Activated naive CD8-positive, alpha-beta T cell (primary cell): ENCODE results near the gene NANOS2.
"Not testable (repeated sequence)": the region's sequence is repeated elsewhere in the genome, so short reads cannot be mapped to it uniquely, and the experiment has no call there.

Experiments used
- H3K27ac Mint-ChIP-seq: one replicate; pipeline ENCODE4 v1.8.0; 2021; ENCODE audit warnings: mixed read lengths
- H3K27me3 Mint-ChIP-seq: one replicate; pipeline ENCODE4 v1.8.0; 2021; ENCODE audit warnings: mixed read lengths
- H3K36me3 Mint-ChIP-seq: one replicate; pipeline ENCODE4 v1.8.0; 2021; ENCODE audit warnings: mixed read lengths
- H3K4me1 Mint-ChIP-seq: one replicate; pipeline ENCODE4 v1.8.0; 2021; ENCODE audit warnings: low read depth, mixed read lengths
- H3K4me3 Mint-ChIP-seq: one replicate; pipeline ENCODE4 v1.8.0; 2021; ENCODE audit warnings: mild to moderate bottlenecking, mixed read lengths
- H3K9me3 Mint-ChIP-seq: one replicate; pipeline ENCODE4 v1.8.0; 2021; ENCODE audit warnings: low read depth, mixed read lengths

Gene NANOS2

DNA sequence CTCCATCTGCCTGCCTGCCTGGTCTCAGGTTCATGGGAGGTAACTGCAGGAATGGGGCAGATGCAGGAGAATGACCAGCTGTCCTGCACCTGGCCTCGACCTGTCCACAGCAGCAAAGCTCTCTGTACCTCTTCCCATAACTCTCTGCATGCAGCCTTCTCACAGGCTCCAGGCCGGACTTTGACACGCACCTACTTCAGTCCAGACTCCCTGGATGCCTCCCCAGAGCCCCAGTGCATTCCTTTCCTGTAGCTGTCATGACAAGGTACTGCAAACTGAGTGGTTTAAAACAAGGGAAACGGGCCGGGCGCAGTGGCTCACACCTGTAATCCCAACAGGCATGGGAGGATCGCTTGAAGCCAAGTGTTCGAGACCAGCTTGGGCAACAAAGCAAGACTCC is 3.3 kb downstream of the NANOS2 start:
- Mint-ChIP-seq H3K27ac (no peak overlapping the region), H3K4me1 (no peaks in the 10 kb centered on the region), H3K4me3 (no peak overlapping the region), H3K36me3 (no peaks in the 10 kb centered on the region), H3K27me3 (peaks cover 5% of the 10 kb centered on the region), H3K9me3 (no peaks in the 10 kb centered on the region)

DNA sequence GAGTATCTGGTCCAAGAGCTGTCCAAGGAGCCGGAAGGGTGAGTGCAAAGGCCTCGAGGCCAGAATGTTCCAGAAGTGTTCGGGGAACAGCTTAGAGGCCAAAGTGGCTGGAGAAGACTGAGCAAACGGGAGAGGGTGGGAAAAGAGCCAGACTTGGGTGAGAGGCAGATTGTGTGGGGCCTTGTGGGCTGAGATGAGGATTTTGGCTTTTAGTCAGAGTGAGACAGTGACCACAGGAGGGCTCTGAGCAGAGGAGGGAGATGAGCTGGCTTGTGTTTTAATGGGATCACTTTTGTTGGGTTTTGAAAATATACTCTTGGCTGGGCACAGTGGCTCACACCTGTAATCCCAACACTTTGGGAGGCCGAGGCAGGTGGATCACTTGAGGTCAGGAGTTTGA is 5.6 kb downstream of the NANOS2 start:
- no peaks in the 10 kb centered on the region for H3K4me1 Mint-ChIP-seq
- H3K9me3 Mint-ChIP-seq = no peaks in the 10 kb centered on the region
- peaks cover 4% of the 10 kb centered on the region for H3K27me3 Mint-ChIP-seq
- H3K4me3 Mint-ChIP-seq = no peak overlapping the region
- H3K27ac Mint-ChIP-seq = no peak overlapping the region
- no peaks in the 10 kb centered on the region for H3K36me3 Mint-ChIP-seq

DNA sequence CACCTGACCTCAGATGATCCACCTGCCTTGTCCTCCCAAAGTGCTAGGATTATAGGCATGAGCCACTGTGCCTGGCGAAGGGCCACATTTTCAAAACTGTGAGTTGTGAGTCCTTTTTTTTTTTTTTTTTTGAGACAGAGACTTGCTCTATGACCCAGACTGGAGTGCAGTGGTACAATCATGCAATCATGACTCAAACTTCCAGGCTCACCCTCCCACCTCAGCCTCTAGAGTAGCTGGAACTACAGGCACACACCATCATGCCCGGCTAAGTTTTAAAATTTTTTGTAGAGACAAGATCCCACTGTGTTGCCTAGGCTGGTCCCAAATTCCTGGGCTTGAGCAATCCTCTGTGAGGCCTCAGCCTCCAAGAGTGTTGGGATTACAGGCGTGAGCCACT is 8.4 kb downstream of the NANOS2 start:
- Mint-ChIP-seq H3K27me3 (peaks cover 2% of the 10 kb centered on the region), H3K4me1 (peaks cover 7% of the 10 kb centered on the region), H3K27ac (peak overlapping the region; percentile 1), H3K9me3 (no peaks in the 10 kb centered on the region), H3K36me3 (no peaks in the 10 kb centered on the region), H3K4me3 (no peak overlapping the region)

DNA sequence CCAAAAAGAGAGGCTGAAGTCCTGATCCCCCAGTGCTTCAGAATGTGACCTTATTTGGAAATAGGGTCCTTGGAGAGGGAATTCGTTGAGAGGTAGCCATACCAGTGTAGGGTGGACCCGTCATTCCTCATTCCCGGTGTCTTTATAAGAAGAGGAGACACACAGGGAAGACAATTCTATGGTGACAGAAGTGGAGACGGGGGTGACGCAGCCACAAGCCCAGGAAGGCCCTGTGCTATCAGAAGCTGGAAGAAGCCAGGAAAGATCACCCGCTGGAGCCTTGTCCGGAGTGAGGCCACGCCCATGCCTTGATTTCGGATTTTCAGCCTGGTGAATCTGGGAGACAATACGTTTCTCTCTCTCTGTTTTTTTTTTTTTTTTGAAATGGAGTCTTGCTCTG is 9.6 kb downstream of the NANOS2 start:
- Mint-ChIP-seq H3K36me3 (peaks cover 4% of the 10 kb centered on the region), H3K27ac (no peak overlapping the region), H3K4me3 (no peak overlapping the region), H3K27me3 (peaks cover under 1% of the 10 kb centered on the region), H3K4me1 (peaks cover 15% of the 10 kb centered on the region), H3K9me3 (no peaks in the 10 kb centered on the region)

DNA sequence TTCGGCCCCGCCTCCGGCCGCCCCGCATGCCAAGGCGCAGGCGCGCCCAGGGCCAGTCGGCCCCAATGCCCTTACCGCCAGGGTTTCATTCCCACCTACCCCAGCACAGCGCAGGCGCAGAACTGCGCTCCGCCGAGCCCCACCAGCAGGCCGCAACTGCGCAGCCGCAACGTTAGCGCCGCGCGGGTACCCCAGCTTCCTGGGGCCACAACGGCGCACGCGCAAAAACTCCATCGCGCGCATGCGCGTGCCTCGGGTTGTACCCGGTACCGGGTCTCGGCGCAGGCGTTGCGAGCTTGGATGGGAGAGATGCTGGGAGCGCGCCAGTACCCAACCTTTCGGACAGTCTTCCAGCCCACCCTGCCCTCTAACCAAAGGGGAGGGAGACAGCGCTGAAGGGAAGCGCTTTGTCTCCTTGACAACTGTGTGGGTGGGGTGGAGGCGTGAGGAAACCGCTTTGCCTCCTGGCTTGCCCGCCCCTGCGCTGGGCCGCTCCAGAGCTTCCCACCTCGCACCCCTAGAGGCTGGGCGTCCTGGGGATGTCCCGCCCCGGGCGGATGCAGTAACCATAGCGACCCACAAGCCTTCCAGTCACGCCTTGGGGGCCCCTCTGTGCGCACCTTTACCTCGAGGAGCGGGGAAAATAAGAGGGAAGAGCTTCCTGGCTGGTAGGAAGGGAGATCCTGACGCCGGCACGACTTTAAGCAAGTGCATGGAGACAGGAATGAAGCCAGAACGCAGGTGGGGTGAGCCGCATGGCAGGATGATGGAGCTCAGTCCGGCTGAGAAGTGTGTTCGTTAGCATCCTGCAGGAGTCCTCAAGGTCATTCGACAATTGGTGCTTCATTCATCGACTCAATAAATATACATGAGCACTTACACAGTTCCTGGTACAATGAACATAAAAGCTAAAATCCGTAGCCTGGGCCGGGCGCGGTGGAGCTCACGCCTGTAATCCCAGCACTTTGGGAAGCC is 11.6 kb downstream of the NANOS2 start:
- Mint-ChIP-seq H3K4me1 (peaks cover 16% of the 10 kb centered on the region), H3K4me3 (peak overlapping the region; percentile 93), H3K27ac (peak overlapping the region; percentile 76), H3K9me3 (no peaks in the 10 kb centered on the region), H3K36me3 (peaks cover 8% of the 10 kb centered on the region), H3K27me3 (no peaks in the 10 kb centered on the region)

DNA sequence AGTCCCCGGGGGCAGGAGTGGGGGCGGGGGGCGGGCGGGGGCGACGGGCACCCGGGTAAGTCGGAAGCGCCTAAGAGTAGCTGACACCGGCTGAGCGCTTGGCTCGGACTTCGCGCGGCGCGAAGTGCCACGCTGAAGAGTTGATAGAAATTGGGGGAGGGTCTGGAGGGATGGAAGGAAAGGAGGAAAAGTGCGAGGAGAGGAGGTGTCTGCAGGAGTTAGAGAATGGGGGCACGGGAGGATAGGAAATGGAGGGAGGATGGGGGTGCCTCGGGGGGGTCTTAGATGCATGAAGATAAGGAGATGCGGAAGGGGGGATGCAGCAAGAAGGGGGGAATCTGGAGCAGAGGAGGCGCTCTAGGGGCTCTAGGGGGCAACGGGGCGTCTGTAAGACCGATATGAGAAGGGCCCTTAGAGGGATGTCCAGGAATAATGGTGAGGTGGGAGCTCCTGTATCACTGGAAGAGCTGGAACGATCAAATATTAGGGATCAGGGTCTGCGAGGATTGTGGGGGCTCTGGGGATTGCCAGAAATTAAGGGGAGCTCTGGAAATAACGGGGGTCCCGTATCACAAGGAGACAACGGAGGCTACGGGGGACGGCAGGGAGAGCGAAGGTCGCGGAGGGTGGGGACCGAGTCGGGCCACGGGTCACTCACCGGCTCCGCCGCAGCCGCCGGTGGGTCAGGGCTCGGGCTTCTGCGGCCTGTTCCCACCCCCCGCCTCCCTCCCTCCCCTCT is 12.5 kb downstream of the NANOS2 start, which contains the start of gene MYPOP:
MYPOP (minus strand) TSS at position 702 of the 739 bp plus-strand sequence. CDS start 840 bp downstream, outside the sequence.
- peaks cover 8% of the 10 kb centered on the region for H3K36me3 Mint-ChIP-seq
- H3K27ac Mint-ChIP-seq = peak within 1 kb of the TSS; percentile 76
- peaks cover 16% of the 10 kb centered on the region for H3K4me1 Mint-ChIP-seq
- no peaks in the 10 kb centered on the region for H3K9me3 Mint-ChIP-seq
- peak within 1 kb of the TSS; percentile 93 for H3K4me3 Mint-ChIP-seq
- H3K27me3 Mint-ChIP-seq = no peaks in the 10 kb centered on the region

DNA sequence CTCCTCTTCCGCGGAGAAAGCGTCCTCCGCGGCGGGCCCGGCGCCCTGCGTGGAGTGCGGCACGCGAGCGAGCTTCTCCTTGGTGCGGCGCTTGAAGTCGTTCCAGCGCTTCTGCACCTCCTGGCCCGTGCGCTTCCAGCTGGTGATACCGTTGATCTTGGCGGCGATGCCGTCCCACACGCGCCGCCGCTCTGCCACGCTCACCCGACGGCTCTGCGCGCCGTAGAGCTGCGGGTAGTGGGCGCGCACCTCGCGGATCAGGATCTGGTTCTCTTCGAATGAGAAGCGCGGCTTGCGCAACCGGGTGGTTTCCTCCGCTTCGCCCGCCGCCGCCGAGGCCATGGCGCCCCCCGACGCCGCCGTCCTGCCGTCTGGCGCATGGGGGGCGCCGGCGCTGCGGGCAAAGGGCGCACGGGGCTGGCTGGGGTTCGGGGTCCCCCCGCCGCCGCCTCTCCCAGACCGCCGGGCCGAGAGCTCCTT is 13.1 kb downstream of the NANOS2 start:
- H3K9me3 Mint-ChIP-seq = no peaks in the 10 kb centered on the region
- peaks cover 8% of the 10 kb centered on the region for H3K36me3 Mint-ChIP-seq
- no peaks in the 10 kb centered on the region for H3K27me3 Mint-ChIP-seq
- peak overlapping the region; percentile 49 for H3K4me3 Mint-ChIP-seq
- peaks cover 16% of the 10 kb centered on the region for H3K4me1 Mint-ChIP-seq
- H3K27ac Mint-ChIP-seq = no peak overlapping the region

DNA sequence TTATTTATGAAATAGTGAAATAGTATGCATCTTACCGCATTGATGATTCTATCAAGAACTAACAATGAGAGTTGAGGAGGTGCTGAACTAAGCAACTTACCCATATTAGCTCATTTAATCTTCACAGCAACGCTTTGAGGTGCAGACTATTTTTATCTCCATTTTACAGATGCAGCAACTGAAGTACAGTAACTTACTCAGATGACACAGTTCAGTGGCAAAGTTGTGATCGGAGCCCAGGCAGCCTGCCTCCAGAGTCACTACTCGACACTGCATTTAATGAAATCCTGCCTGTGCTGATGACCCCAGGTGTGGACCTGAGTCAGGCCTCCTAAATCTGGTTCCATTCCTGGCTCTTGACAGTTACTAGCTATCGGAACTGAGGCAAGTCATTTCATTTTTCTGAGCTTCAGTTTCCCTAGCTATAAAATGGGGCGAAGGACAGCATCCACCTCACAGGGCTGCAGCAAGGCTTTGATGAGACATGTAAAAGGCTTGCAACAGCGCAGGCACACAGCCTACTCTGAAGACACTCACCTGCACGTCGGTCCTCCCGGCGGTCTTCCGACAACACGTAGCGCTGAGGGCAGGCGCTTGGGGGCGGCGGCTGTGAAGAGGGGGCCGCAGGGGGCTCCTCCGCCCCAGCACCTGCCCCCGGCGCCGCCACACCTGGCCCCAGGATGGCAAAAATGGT is 13.7 kb downstream of the NANOS2 start:
- Mint-ChIP-seq H3K4me3 (peak overlapping the region; percentile 59), H3K27ac (no peak overlapping the region), H3K4me1 (peaks cover 16% of the 10 kb centered on the region), H3K9me3 (no peaks in the 10 kb centered on the region), H3K27me3 (no peaks in the 10 kb centered on the region), H3K36me3 (peaks cover 8% of the 10 kb centered on the region)

DNA sequence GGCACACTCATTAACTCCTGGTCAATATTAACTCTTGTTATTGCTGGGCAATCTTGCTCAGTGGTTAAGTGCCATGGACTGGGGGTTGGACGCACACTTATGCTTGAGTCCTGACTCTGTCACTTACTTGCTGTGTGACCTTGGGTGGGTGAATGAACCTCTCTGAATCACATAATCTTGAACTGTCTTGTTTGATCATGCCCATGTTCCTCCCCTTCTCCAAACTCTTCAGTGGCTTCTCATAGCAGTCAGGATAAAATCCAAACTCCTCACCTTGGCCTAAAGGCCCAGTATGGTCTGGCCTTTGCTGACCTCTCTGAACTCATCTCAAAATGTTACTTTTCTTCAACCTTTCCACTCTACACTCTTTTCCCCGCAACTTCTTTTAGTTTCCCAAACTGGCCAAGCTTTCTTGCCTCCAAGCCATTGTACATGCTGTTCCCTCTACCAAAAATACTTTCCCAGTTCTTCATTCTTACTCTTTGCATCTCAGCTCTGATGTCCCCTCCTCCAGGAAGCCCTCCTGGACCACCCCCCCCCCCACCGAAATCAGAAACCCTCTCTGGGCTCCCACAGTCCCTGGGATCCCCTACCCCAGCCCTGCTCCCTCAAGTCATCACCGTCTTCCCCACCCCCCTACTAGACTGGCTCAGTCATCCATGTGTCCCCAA is 14.5 kb downstream of the NANOS2 start:
- Mint-ChIP-seq H3K27me3 (no peaks in the 10 kb centered on the region), H3K36me3 (peaks cover 8% of the 10 kb centered on the region), H3K9me3 (no peaks in the 10 kb centered on the region), H3K4me3 (peak overlapping the region; percentile 59), H3K4me1 (peaks cover 18% of the 10 kb centered on the region), H3K27ac (no peak overlapping the region)

DNA sequence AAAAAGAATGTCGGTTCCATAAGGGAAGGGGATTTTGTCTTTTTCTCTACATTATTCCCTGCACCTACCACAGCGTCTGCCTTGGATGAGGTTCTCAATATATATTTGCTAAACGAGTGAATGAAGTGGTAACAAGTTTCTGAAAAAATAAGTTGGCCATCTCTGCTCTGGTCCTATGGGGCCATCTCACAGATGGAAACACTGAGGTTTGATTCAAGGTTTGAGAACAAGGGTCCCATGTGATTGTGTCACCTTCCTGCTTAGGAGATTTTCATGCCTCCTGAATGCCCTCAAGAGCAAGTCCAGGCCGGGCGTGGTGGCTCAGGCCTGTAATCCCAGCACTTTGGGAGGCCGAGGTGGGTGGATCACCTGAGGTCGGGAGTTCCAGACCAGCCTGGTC is 15.3 kb downstream of the NANOS2 start:
- Mint-ChIP-seq H3K9me3 (no peaks in the 10 kb centered on the region), H3K4me1 (peaks cover 18% of the 10 kb centered on the region), H3K4me3 (no peak overlapping the region), H3K36me3 (peaks cover 8% of the 10 kb centered on the region), H3K27ac (no peak overlapping the region), H3K27me3 (no peaks in the 10 kb centered on the region)

DNA sequence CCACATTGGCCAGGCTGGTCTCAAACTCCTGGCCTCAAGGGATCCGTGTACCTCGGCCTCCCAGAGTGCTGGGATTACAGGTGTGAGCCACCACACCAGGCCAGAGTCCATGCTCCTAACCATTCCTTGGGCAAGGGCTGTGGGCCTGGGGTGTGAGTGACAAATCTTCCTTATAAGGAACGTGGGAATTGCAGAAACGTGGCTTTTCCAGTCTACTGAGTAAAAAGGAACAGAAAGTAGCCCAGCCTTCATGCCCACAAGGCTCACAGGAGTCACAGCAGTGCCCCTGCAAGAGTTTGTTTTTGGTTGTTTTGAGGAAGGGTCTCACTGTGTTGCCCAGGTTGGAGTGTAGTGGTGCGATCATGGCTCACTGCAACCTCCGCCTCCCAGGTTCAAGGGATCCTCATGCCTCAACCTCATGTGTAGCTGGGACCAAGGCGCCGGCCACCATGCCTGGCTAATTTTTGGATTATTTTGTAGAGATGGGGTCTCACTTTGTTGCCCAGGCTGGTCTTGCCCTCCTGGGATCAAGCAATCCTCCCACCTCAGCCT is 17.2 kb downstream of the NANOS2 start:
- Mint-ChIP-seq H3K36me3 (peaks cover 8% of the 10 kb centered on the region), H3K27me3 (no peaks in the 10 kb centered on the region), H3K27ac (no peak overlapping the region), H3K4me3 (no peak overlapping the region), H3K4me1 (peaks cover 14% of the 10 kb centered on the region), H3K9me3 (no peaks in the 10 kb centered on the region)

DNA sequence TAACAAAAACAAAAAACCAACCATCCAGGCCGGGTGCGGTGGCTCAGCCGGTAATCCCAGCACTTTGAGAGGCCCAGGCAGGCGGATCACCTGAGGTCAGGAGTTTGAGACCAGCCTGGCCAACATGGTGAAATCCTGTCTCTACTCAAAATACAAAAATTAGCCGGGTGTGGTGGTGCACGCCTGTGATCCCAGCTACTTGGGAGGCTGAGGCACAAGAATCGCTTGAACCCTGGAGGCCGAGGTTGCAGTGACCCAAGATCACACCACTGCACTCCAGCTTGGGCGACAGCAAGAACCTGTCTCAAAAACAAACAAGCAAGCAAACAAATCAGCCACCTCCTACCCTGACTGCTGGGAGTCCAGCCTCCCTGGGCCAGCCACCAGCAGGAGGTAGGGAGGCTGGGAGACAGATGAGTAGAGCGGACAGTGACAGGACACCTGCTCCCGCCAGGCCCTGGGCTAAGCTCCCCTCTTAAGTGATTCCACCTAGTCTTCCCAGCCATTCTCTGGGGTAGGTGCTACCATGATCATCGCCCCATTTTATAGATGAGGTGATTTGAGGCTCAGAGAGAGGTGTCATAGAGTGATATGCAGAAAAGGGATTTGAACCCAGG is 18.5 kb downstream of the NANOS2 start:
- H3K36me3 Mint-ChIP-seq, H3K27ac Mint-ChIP-seq, H3K27me3 Mint-ChIP-seq, H3K9me3 Mint-ChIP-seq, H3K4me3 Mint-ChIP-seq: not testable (repeated sequence)
- H3K4me1 Mint-ChIP-seq = peaks cover 11% of the 10 kb centered on the region

DNA sequence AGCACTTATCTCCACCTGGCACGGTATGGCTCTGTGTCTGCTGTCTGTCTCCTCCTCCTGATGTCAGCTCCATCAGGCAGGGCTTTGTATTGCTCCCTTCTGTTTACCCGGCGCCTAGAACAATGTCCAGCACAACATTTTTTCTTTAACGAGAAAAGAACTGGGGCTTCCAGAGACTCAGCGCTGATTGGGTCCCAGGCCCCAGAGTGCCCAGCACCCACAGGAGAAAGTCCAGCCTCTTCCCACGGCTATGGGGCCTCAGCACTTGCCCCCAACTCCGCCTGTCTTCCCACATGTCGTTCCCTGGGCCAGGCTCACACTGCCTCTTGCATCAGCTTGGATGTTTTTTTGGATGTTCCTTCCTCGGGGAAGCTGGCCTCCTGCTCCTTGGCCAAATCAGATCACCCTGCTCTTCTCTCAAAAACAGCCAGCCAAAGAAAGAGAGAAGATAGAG is 19.0 kb downstream of the NANOS2 start:
- H3K9me3 Mint-ChIP-seq = no peaks in the 10 kb centered on the region
- H3K4me1 Mint-ChIP-seq = peaks cover 6% of the 10 kb centered on the region
- no peak overlapping the region for H3K27ac Mint-ChIP-seq
- H3K27me3 Mint-ChIP-seq = no peaks in the 10 kb centered on the region
- H3K36me3 Mint-ChIP-seq = peaks cover 6% of the 10 kb centered on the region
- no peak overlapping the region for H3K4me3 Mint-ChIP-seq

DNA sequence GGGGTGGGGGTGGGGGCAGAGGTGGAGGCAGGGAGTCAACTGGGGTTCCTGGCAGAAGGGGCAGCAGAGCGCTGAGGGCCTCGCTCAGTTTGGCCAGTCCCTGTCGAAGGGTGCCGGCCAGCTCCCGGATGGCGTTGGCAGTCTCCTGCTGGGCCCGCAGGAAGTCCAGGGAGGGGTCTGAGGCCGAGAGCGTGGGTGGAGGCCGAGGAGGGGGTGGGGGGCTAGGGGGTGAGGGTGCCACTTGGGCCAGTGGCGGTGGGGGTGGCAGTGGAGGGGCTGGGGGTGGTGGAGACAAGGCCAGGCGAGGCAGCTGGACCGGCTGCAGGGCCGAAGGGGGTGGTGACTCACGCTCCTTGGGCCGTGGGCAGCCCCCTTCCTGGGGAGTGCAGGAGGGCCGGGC is 23.7 kb downstream of the NANOS2 start:
- H3K4me3 Mint-ChIP-seq = no peak overlapping the region
- H3K36me3 Mint-ChIP-seq = peaks cover 3% of the 10 kb centered on the region
- no peaks in the 10 kb centered on the region for H3K9me3 Mint-ChIP-seq
- peaks cover 2% of the 10 kb centered on the region for H3K4me1 Mint-ChIP-seq
- H3K27me3 Mint-ChIP-seq = no peaks in the 10 kb centered on the region
- H3K27ac Mint-ChIP-seq = no peak overlapping the region
